Measurements from ENCODE around the gene UGT1A8. TPM values are rescaled to one million over a fixed set of nuclear protein-coding genes. Genes with fewer than 3 reads are reported as not detected.

The UGT1A8 gene
- total RNA-seq, 2 donors from 2014 or later: not detected

DNA sequence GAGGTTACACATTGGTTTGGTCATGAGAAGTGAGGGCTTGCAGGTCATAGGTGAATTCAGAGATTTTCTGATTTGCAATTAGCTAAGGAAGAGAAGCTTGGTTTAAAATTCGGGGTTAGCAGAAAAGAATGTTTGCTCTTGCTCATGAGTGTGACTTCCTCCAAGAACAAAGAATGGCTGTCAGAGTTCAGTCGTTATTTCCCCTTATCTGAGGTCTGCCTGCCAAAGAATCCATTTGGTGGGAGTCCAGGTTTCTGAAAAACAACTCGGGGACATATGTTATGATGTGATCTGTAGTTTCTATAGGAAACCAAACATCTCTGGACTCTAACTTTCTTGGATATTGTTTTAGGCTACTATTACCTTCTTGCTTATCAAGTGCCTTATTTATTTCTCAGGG lies 72.1 kb downstream of the UGT1A8 start:
- no peak overlapping the region for H3K4me3 Mint-ChIP-seq
- no peaks in the 10 kb centered on the region for H3K9me3 Mint-ChIP-seq
- 75 to 86% methylated on average over 2 to 3 of the region's 3 CpGs for WGBS, 2 experiments (ENCODE audit: insufficient coverage in 1 of 2, insufficient read length in 1 of 2)
- Histone ChIP-seq H3K4me1 (ENCODE audit: control insufficient read depth, insufficient read depth, low read length) (no peaks in the 10 kb centered on the region), H3K9me3 (ENCODE audit: control insufficient read depth, low read length) (no peaks in the 10 kb centered on the region), H3K36me3 (ENCODE audit: control insufficient read depth, insufficient read depth, low read length) (no peaks in the 10 kb centered on the region), H3K27ac (ENCODE audit: low read depth, low read length) (no peak overlapping the region), H3K4me3 (ENCODE audit: low read length) (no peak overlapping the region), H3K9ac (ENCODE audit: extremely low read depth, low read length, poor library complexity, severe bottlenecking) (no peak overlapping the region), H3K27me3 (ENCODE audit: control insufficient read depth, insufficient read depth, low read length, poor library complexity, severe bottlenecking) (no peaks in the 10 kb centered on the region)
- peaks cover 18% of the 10 kb centered on the region for H3K4me1 Mint-ChIP-seq
- H3K27me3 Mint-ChIP-seq (ENCODE audit: insufficient read depth): no peaks in the 10 kb centered on the region
- DNase-seq: no peak
- no peaks in the 10 kb centered on the region for H3K36me3 Mint-ChIP-seq (ENCODE audit: low read depth)
- no peak overlapping the region for H3K27ac Mint-ChIP-seq
- TF ChIP-seq, protein P1, sequence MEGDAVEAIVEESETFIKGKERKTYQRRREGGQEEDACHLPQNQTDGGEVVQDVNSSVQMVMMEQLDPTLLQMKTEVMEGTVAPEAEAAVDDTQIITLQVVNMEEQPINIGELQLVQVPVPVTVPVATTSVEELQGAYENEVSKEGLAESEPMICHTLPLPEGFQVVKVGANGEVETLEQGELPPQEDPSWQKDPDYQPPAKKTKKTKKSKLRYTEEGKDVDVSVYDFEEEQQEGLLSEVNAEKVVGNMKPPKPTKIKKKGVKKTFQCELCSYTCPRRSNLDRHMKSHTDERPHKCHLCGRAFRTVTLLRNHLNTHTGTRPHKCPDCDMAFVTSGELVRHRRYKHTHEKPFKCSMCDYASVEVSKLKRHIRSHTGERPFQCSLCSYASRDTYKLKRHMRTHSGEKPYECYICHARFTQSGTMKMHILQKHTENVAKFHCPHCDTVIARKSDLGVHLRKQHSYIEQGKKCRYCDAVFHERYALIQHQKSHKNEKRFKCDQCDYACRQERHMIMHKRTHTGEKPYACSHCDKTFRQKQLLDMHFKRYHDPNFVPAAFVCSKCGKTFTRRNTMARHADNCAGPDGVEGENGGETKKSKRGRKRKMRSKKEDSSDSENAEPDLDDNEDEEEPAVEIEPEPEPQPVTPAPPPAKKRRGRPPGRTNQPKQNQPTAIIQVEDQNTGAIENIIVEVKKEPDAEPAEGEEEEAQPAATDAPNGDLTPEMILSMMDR (conservative IDR thresholded peaks at IDR 0.05): no peak

DNA sequence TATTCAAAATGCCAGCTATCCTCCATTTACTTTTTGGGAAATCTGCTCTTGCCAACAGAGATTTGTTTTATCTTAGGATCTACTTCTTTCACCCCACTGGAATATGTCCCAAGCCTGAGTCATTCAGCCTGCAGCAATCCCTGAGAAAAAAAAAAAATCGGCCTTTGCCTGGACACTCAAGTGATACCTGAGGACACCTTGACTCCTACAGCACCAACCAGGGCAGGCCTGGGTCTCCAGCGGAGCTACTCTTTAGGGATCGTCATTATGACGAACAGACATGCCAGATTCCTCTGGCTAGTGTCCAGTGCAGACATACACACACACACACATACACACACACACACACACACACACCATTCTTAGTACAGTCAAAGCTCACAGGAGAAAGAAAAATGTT lies 73.0 kb downstream of the UGT1A8 start:
- Mint-ChIP-seq H3K4me1 (peaks cover 18% of the 10 kb centered on the region), H3K36me3 (ENCODE audit: low read depth) (no peaks in the 10 kb centered on the region), H3K4me3 (no peak overlapping the region), H3K9me3 (no peaks in the 10 kb centered on the region), H3K27me3 (ENCODE audit: insufficient read depth) (no peaks in the 10 kb centered on the region), H3K27ac (no peak overlapping the region)
- Histone ChIP-seq H3K27ac (ENCODE audit: low read depth, low read length) (no peak overlapping the region), H3K36me3 (ENCODE audit: control insufficient read depth, insufficient read depth, low read length) (no peaks in the 10 kb centered on the region), H3K27me3 (ENCODE audit: control insufficient read depth, insufficient read depth, low read length, poor library complexity, severe bottlenecking) (no peaks in the 10 kb centered on the region), H3K9me3 (ENCODE audit: control insufficient read depth, low read length) (no peaks in the 10 kb centered on the region), H3K4me1 (ENCODE audit: control insufficient read depth, insufficient read depth, low read length) (no peaks in the 10 kb centered on the region), H3K9ac (ENCODE audit: extremely low read depth, low read length, poor library complexity, severe bottlenecking) (no peak overlapping the region), H3K4me3 (ENCODE audit: low read length) (no peak overlapping the region)
- DNase-seq: no peak
- 80 to 94% methylated on average over 1 to 4 of the region's 4 CpGs for WGBS, 2 experiments (ENCODE audit: insufficient coverage in 1 of 2, insufficient read length in 1 of 2)
- TF ChIP-seq, protein P1 (conservative IDR thresholded peaks at IDR 0.05): no peak

DNA sequence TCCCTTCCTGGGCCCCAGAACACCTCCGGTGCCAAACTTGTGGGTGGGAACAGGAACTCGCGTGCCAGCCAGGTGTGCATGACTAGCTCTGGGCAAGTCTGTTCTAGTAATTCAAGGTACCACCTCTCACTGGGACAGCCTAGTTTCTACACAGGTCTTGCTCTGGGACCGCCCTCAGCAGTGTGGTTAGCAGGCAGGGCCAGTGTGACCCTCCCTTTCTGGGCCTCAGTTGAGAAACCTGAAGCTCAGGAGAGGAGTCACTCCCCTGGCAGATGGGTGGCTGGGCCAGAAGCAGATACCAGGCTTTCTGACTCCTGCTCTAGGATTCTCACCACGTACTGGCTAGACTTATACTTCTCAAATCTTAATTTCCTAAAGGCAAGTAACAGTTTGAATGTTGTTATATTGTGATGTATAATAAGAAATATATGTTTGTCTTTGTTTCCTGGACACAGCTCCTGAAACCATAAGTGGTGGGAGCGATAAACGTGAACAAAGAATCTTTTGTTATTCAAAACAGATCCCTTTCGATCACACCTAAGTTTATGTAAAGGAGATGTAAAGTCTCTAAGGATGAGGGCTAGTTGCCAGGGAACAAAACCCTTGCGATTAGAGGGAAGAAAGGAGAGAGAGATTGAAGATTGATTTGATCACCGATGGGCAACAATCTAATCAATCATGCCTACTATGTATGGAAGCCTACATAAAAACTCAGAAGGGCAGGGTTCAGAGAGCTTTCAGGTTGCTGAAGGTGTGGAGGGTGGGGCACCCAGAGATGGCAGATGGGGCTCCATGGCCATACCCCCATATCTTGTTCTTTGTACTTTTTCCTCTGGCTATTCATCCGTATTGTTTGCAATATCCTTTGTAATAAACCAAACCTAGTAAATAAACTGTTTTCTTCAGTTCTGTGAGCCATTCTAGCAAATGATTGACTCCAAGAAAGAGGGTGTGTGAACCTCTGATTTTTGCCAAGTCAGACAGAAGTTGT lies 74.3 kb downstream of the UGT1A8 start:
- TF ChIP-seq, protein P1 (conservative IDR thresholded peaks at IDR 0.05): no peak
- Histone ChIP-seq H3K4me1 (ENCODE audit: control insufficient read depth, insufficient read depth, low read length) (no peaks in the 10 kb centered on the region), H3K27me3 (ENCODE audit: control insufficient read depth, insufficient read depth, low read length, poor library complexity, severe bottlenecking) (no peaks in the 10 kb centered on the region), H3K36me3 (ENCODE audit: control insufficient read depth, insufficient read depth, low read length) (no peaks in the 10 kb centered on the region), H3K9me3 (ENCODE audit: control insufficient read depth, low read length) (no peaks in the 10 kb centered on the region), H3K9ac (ENCODE audit: extremely low read depth, low read length, poor library complexity, severe bottlenecking) (no peak overlapping the region), H3K27ac (ENCODE audit: low read depth, low read length) (no peak overlapping the region), H3K4me3 (ENCODE audit: low read length) (no peak overlapping the region)
- Mint-ChIP-seq H3K9me3 (no peaks in the 10 kb centered on the region), H3K27me3 (ENCODE audit: insufficient read depth) (no peaks in the 10 kb centered on the region), H3K4me3 (no peak overlapping the region), H3K4me1 (peaks cover 18% of the 10 kb centered on the region), H3K27ac (no peak overlapping the region), H3K36me3 (ENCODE audit: low read depth) (no peaks in the 10 kb centered on the region)
- DNase-seq: no peak
- 84 to 86% methylated on average over 6 to 11 of the region's 11 CpGs for WGBS, 2 experiments (ENCODE audit: insufficient coverage in 1 of 2, insufficient read length in 1 of 2)
